ENCODE results near the gene CHID1.

The CHID1 gene

DNA sequence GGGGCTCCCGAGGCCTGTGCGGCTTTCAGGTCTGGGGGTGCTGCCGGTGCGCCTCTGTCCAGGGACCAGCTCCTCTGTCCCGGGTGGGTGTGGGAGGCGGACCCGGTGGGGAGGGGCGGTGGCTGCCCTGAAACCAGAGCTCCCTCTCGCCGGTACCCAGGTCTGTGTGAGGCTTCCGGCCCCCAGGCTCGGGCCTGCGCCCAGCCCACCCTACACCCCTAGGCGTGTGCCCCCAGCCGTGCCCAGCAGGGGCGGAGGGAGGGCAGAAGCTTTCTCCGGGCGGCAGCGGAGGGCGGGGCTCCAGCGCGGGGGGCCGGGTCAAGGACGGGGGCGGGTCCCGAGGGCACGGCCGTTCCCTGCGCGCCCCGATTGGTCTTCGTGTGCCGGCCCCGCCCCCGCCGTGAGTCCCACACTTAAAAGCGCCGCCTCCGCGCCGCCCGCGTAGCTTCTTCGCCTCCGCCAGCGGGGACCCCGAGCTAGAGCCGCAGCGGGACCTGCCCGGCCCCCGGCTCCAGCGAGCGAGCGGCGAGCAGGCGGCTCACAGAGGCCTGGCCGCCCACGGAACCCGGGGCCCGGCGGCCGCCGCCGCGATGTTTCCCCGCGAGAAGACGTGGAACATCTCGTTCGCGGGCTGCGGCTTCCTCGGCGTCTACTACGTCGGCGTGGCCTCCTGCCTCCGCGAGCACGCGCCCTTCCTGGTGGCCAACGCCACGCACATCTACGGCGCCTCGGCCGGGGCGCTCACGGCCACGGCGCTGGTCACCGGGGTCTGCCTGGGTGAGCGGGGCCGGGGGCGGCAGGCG, 91.3 kb downstream of the CHID1 start:
- DNase-seq = peak; percentile 89

DNA sequence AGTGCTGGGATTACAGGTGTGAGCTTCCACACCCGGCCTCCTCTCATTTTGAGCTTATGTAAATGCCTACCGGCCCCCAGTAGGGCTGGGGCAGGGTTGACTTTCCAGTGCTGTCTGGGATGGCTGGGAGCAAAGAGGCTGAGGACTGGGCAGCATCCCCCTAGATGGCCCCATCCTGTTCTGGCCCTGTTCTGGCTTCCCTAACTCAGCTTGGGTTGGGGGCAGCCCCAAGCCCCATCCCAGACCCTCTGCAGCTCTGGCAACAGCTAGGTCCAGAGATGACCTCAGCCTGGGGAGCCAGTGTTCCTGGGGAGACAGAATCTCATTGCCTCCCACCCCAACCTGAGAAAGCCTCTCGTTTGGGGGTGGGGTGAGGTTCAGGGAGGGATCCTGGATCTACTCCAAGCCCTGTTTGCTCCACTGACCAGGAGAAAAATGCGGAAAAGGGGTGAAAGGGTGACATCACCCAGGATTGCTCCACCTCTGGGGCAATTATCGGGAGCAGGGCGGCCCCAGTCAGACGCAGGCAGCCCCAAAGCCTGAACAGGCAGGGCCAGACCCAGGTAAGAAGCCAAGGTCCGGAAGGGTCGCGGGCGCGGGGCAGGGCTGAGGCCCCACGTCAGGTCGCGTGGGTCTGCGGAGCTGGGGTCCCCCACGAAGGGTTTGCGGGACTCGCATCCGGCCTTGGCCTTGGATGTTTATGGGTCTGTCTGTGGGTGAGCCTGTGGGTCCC, 92.0 kb downstream of the CHID1 start, which contains the start of gene PNPLA2:
PNPLA2 (plus strand) TSS at position 519 of the 733 bp plus-strand sequence. CDS start 805 bp downstream, outside the sequence.
- DNase-seq = peak; percentile 79

All from EL (cell line).